ENCODE data around the gene PGM3.

PGM3 gene

DNA sequence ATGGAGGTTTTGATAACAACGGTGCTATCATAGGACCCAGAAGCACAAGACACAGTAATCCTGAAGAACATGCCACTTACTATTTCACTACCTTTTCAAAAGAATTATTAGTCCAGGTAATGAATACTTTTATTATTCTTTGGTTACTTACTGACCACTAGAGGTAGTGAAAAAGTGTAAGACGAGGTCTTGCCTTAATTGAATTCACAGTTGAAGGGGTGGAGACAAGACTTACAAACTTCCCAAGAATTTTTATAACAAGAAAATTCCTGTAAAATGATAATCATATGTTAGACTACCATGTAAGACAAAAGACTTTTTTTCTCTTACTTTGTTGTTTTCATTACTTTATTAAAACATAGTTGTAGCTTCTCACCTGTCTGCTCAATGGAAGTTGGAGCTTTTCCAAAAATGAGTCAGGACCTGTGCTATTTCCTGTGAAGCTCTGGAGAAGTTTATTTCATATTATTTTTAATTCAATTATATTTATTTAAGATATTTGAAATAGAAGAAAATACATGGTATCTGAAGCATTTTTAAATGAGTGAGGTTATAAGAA lies 73.2 kb downstream of the PGM3 start:
- FAIRE-seq (no peak), DNase-seq (ENCODE audit: insufficient read length, low spot score) (no peak)
- TF ChIP-seq, protein P1, sequence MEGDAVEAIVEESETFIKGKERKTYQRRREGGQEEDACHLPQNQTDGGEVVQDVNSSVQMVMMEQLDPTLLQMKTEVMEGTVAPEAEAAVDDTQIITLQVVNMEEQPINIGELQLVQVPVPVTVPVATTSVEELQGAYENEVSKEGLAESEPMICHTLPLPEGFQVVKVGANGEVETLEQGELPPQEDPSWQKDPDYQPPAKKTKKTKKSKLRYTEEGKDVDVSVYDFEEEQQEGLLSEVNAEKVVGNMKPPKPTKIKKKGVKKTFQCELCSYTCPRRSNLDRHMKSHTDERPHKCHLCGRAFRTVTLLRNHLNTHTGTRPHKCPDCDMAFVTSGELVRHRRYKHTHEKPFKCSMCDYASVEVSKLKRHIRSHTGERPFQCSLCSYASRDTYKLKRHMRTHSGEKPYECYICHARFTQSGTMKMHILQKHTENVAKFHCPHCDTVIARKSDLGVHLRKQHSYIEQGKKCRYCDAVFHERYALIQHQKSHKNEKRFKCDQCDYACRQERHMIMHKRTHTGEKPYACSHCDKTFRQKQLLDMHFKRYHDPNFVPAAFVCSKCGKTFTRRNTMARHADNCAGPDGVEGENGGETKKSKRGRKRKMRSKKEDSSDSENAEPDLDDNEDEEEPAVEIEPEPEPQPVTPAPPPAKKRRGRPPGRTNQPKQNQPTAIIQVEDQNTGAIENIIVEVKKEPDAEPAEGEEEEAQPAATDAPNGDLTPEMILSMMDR (IDR thresholded peaks at IDR 0.05; ENCODE audit: insufficient read depth, missing control alignments): no peak

DNA sequence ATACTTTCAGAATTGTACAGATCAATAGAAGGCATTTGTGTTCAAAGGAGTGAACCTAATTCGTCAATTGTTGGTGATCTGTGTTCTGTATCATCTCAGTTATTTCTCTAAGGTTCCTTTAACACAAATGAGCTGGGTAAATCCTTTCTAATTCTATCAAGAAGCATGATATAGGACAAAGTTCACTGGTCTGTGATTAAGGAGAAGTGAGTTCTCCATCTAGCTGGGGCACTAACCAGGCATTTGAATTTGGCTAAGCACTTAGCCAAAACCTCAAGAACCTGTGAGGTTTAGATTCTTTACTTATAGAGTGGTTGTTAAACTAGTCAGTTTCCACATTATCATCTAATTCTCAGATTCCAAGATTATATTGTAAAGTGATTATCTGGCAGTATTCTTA lies 75.3 kb downstream of the PGM3 start:
- DNase-seq (ENCODE audit: insufficient read length, low spot score) (no peak), FAIRE-seq (no peak)
- TF ChIP-seq, protein P1 (IDR thresholded peaks at IDR 0.05; ENCODE audit: insufficient read depth, missing control alignments): no peak
